GM19193 (cell line): Measurements from ENCODE around the gene USB1.

Source experiments
- POLR2A ChIP-seq: IDR thresholded peaks from 4 replicates; pipeline ENCODE4 v1.6.1; 2011; ENCODE audit not compliant: insufficient read depth, insufficient read length; ENCODE audit errors: extremely low read depth

The USB1 gene

DNA sequence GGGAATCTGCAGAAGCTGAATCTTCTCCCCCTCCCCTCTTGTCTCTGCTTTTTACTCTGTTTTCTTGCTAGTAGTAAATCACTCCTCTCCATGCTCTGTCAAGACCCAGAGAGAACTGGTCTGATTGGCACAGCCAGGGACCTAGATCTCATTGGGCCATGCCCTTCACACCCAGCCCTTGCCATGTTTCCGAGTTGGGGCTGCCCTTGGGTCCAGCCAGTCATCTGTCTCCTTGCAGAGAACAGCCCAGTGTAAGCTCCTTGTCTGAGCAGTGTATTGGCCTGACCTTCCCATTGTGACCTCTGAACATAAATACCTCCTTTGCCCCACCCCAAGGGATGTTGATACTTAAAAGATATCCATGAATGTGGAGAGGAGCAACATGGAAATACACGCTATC lies 28.2 kb downstream of the USB1 start:
- TF ChIP-seq POLR2A: no peak

DNA sequence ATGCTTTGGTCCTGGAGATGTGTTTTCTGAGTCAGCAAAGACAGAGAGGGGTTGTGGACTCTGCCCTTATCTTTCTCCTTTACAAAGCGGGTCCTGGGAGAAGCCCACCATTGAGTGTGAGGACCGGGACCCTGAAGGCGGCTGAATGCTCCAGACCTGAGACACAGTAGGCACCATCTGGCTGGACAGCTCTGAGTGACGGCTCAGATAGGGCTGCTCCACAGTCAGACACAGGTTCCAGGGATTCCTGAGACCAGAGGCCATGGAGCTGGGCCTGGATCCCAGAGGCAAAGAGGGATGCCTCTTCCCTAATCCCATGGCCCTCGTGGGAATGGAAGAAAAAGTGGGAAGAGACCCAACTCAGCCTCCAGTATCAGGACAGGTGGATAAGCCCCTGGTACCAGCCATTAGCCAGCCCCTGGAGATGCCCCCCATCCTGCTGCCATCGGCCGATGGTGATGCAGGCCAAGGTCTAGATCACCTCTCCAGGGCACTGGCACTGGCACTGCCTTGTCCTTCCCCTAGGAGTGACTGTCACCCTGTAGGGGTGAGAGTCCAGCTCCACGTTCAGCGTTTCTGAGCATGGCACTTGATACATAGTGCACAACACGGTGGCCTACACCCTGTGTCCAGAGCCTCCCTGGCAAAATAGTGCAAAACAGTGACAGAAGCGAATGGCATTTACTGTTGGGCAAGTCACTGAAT lies 29.1 kb downstream of the USB1 start:
- TF ChIP-seq POLR2A: no peak

DNA sequence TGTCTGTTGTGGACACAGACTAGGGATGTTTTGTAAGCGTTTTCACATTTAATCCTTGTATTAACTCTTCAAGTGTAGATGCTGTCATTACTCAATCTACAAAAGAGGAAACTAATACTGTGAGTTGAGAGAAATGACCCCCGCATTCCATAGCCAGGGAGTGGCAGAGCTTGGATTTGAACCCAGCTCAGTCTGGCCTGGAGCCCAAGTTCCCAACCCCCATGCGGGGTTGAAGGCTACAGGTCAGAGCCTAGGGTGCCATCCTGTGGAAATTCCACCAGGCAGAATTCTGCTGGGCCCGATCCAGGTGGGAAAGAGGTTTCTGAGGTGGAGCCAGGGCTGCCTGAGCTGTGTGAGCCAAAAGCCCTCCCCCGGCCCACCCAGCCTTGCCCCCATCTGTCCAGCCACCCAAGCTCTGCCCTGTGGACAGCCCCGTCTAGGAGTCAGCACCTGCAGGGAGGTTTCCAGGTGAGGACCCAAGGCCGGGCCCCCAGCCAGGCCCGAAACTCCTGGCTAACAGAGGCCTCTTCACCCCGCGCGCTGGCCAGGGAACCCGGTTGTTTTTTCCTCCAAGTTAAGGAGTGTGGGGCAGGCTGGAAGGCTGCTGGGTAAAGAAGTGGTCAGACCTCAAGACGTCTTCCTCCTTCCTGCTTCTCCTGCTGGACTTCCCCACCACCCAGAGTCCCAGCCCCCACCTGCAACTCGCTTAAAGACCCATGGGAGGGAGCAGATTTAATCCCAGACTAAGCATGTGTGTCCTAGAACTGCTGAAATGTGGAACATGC lies 30.0 kb downstream of the USB1 start:
- no peak for TF ChIP-seq POLR2A

DNA sequence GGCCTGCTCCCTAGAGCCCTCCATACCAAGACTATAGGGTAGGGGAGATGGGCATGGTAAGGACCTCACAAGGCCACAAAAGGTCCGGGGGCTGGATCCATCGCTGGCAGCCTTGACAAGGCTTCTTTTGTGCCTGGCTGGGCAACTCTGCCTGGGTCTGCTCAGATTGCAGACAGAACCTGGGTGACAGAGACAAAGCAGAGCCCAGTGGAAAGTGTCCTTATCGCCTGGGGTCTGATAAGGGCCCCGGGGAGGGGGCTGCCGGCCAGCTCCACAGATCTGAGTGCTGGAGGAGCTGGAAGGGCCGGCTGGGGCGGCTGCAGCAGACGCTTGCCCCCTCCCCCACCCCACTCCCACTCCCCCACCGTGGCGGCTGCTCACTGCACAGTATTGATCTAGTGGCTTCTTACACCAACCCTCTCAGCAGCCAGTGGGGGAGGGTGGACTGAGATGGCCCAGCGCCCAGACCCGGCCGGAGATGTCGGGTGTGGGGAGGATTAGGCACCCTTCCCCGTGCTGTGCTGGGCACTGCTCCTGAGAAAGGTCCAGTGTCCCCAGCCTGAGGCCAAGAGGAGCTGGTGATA lies 31.6 kb downstream of the USB1 start:
- no peak for TF ChIP-seq POLR2A

DNA sequence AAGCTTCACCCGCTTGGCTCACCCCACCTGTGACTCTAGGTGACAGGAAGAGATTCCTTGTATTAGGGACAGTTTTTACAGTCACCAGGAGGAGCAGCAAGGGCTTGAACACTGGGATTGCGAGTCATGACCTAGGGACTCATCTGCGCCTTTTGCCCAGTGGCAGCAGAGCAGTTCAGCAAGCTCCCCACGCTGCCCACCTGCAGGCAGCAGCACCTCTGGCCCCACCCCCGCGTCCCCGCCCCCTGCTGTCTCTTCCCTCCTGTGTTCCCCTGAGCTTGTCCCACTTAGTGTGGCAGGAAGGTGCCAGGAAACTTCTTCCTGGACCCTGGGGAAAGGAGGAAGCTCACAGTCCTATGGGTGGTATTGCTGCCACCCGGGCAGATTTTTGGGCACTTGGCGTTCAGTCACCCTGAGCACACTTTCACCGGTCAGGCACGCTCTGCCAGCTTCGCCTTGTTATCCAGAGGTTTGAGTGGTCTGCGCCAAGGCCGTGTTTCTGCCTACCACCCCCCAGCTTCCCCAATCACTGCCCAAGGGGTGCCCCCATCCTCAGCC lies 33.0 kb downstream of the USB1 start:
- TF ChIP-seq POLR2A: no peak

DNA sequence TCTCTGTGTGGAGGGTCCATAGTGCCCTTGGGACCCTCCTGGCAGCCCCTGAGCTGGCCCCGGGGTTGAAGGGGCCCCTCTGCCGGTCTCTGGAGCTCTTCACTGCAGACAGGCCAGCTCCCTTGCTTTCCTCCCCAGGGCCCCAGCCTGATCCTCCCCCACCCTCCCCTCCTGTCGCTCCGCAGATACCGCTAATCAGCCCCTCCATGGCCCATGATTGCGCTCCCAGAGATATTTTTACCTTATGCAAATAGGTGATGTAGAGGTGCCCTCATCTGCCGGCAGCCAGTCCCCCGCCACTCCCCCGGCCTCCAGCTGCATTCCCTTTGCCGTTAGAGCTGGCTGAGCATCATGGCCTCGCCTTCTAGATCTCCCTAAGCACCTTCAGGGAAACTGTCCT lies 33.6 kb downstream of the USB1 start:
- no peak for TF ChIP-seq POLR2A

DNA sequence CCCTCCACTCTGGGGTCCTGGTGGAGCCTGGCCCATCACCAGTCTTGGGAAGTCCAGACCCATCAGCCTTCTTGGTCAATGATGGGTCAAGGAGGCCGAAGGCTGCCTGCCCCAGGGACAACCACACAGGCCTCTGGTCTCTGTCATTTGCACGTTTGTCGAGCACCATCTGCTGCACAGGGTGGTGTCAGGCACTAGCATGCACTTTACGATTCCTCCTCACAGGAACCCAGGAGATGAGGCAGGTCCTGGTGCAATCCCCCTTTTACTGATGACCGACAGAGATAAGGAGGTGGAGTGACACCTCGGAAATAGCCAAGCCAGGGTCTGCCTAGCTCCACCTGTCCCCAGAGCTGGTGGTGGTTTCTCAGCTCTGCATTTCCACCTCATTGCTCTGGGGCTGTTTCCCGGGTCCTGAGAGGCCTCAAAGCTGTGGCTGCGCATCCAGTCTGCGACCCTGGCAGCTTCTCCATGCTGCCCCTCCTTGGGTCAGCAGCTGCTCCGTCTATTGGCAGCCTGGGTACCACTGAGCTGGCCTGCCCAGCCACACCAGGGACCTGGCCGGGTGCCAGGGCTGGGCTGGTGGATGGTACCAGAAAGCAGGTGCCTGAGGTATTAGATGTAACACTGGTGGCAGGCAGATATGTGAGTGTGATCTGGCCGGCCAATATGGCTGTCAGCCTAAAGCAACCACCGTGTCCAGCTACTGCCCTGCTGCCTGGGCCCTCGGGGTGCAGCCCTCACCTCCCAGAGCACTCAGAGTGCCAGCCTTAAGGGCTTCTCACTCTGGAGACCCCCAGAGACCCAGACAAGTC lies 34.4 kb downstream of the USB1 start:
- no peak for TF ChIP-seq POLR2A

DNA sequence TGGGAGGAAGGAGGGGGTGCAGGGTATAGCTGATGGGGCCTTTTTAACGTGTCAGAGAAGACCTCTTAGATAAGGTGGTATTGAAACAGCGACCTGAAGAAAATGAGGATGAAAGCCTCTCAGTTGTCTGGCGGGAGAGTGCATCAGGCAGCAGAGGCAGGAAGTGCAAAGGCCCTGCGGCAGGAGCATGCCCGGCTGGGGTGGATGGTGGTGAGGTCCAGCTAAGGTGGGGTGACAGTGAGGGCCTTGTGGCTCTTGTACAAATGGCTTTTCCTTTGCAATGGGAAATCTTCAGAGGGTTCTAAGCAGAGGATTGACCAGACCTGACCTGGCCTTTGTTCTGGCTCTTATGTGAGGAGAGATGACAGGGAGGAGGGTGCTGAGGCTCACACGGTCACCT lies 35.7 kb downstream of the USB1 start:
- no peak for TF ChIP-seq POLR2A

DNA sequence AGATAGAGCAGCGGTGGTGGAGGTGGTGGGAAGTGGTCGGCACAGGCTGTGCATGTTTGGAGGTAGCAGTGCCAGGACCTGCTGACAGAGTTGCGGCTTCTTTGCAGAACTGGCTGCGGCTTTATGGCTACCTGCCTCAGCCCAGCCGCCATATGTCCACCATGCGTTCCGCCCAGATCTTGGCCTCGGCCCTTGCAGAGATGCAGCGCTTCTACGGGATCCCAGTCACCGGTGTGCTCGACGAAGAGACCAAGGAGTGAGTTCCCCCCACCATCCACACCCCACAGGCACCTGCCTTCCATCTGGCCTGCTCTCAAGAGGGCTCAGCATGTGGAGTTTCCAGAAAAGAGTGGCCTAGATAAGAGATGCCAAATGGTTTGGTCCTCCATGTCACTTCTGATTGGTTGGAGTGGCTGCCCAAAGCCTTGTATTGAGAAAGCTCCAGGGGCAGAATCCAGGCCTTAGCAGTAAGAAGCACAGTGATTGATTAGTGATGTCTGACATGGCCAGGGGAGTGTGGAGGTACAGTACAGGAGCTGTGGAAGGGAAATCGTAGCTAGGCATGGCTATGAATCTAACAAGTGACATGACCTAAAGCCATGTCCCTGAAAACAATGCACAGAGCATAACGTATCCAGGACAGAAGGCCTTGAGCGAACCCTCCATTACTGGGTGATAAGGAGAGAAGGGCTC lies 36.3 kb downstream of the USB1 start:
- TF ChIP-seq POLR2A: no peak

DNA sequence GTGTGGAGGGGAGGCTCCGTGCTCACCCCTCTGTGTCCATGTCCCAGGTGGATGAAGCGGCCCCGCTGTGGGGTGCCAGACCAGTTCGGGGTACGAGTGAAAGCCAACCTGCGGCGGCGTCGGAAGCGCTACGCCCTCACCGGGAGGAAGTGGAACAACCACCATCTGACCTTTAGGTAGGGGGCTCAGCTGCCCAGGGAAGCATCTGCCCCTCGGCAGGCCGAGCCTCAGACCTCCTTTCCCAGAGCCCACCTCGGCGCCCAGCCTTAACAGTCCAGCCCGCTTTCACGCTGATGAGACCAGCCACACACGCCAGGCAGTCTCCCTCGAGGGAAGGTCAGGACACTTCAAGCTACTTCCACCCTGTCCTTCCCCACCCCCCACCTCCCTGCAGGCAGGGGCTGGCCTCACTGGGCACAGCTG lies 37.0 kb downstream of the USB1 start:
- TF ChIP-seq POLR2A: no peak

DNA sequence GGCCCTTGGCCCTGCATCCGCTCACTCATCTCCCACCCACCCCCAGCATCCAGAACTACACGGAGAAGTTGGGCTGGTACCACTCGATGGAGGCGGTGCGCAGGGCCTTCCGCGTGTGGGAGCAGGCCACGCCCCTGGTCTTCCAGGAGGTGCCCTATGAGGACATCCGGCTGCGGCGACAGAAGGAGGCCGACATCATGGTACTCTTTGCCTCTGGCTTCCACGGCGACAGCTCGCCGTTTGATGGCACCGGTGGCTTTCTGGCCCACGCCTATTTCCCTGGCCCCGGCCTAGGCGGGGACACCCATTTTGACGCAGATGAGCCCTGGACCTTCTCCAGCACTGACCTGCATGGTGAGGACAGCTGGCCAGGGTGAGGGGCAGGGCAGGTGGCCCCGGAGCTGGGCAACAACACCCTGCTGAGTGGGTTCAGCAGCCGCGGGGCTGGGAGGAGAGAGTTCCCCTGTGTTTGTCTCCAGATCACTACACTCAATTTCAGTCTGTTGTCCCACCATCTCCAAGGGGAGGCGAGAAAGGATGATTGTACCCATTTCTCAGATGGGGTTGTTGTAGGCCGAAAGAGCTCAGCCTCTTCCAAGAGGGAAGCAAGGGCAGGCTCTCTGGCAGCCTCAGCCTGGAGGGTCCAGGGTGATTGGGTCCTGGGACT lies 38.8 kb downstream of the USB1 start:
- TF ChIP-seq POLR2A: no peak

DNA sequence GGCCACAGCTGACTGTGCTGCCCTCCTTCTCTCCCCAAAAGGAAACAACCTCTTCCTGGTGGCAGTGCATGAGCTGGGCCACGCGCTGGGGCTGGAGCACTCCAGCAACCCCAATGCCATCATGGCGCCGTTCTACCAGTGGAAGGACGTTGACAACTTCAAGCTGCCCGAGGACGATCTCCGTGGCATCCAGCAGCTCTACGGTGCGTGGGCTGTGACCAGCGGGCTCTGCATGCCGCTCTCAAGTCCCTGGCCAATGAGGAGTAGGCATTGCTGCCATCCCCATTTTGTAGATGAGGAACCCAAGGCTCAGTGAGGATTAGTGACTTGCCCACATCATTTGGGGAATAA lies 39.3 kb downstream of the USB1 start:
- no peak for TF ChIP-seq POLR2A

DNA sequence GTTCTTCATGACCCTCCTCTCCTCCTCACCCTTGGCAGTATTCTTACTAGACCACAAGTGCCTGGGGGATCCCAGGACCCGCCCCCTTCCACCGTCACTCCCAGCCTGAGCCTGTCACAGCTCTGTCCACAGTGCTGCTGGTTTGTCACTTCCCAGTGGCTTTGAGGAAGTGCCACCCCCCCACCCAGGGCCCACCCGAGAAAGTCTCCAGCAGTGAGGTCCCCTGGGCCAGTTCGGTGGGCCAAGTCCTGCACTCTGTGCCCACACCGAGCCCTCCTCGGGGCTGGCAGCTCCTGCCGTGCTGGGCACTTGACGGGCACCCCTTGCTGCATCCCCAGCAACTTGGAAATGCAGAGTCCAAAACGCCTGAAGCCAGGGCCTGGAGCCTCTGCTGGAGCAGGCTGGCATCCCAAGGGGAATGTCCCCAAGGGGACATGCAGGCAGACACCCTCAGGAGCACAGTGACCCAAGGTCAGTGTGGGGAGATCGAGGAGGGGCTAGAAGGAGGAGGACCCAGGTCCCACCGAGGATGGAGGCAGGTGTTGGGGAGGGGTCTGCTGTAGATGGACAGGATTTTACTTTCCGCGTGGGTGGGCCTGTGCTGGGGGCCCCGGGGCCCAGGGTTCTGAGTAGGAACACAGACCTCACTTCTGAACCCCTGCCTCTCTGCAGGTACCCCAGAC lies 39.9 kb downstream of the USB1 start:
- no peak for TF ChIP-seq POLR2A
